Measurements from ENCODE around the gene ERC2.

The ERC2 gene

GRCh38 chr3:55551644-55552043, 916.6 kb downstream of the ERC2 start:
- no peak for DNase-seq (ENCODE audit: low spot score)

GRCh38 chr3:55549177-55549576, 919.1 kb downstream of the ERC2 start:
- DNase-seq (ENCODE audit: low spot score), result no peak

DNA sequence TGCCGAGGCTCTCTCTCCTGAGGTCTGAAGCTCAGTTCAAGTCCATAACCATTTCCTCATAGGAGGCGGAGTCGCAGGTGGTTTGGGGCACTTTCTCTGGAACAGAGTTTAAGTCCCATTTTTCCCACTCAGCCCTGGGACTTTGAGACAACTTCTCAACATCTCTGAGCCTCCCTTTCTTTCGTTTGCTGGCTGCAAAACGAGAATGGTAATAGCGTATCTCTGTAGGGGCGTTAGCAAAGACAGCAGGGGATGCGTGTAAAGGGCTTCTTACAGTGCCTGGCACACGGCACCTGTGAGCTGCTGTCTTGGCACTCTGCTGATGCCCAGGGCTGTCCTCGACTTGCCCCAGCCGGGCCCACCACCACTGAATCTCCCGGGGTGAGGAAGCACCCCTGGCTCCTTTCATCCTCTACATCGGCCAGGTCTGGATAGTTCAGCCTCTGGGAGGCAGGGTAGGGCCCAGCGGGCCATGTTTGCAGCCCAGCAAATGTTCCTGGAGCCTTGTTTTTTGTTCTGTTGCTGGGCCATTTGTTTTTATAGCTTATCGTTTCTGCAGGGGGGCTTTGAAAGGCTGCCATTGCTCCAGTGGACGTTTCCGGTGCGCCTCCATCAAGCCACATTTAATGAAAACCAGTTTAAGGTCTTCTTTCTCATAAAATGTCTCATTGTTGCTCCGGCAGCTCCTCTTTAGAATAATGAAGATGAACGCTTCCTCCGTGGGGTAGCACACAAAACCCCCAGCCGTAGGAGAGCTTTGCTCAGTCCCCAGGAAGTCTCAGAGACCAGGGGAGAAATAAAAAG, 921.2 kb downstream of the ERC2 start:
- DNase-seq (ENCODE audit: low spot score), result no peak

GRCh38 chr3:55545995-55546394, 922.3 kb downstream of the ERC2 start:
- DNase-seq (ENCODE audit: low spot score), result no peak

DNA sequence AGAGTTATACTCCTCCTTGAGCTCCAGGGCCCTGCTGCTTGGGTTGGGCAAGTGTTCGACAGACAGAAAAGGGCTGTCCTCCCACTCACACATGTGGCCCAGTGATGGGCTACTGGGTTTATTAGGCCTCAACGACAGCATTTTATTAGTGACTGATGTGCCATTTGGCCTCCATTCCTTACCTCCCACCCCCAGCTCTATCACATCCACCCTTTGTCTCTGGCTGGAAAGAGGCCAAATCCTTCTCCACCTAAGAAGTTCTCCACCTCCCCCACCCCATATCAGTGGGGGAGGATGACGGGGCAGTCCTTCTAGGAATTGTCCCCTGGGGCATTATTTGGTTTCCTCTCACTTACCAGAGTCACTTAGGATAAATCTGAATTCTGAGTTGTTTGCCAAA, 924.0 kb downstream of the ERC2 start:
- DNase-seq (ENCODE audit: low spot score), result no peak

DNA sequence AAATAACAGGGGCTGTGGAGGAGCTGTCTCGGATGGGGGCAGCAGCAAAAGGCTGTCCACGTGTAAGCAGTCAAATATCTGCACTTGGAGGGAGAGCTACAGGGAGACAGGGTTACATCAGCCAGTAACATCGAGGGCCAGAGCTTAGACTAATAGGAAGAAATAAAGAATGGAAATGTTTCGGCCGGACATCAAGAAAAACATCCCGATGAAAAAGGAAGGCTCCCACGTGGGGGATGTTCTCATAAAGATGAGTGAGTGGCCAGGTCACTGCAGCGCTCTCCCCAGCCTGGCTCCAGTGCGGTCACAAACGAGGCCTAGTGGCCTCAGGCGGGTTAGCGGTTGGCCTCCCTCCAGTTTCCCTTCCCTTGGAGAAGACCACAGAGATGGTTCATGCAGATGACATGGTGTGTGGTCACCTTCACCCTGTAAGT, 925.1 kb downstream of the ERC2 start:
- no peak for DNase-seq (ENCODE audit: low spot score)

- DNase-seq (ENCODE audit: low spot score), result no peak
Observed at GRCh38 chr3:55541456-55541855, 926.8 kb downstream of the ERC2 start.

DNA sequence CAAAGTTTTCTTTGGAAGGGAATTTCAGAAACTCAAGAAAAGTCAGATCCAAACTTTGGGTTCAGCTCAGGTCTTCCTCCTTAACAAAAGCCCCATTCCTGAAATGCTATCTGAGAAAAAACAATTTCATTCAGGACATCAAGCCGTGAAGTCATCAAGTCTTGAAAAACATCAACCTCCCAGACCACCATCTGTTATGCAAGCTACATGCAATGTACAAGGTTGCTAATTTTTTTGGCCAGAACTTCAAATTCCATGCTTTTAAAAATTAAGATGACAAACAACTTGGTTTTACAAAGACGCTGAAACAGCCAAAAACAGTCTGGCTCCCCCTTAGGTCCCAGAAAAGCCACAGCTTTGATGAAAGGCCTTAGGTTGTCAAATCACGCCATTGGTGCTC, 927.3 kb downstream of the ERC2 start:
- DNase-seq (ENCODE audit: low spot score), result no peak

DNA sequence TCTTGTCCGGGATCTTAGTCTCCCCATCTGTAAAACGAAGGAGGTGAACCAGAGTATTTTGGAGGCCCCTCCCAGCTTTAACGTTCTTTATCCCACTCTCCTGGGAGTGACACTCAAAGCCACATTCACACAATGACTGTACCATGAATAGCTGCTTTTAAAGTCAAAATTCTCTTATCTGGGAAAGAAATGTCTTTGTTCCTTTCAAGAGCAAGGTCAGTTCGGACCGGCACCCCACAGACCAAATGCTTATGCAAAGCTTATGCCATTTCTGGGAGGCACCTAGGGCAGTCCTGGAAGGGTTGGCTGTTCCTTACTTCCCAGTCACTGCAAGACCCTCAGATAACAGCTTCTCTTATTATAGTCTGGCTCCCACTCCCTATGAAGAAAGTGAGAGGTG, 927.7 kb downstream of the ERC2 start:
- DNase-seq (ENCODE audit: low spot score), result no peak

- no peak for DNase-seq (ENCODE audit: low spot score)
Observed at GRCh38 chr3:55538158-55538557, 930.1 kb downstream of the ERC2 start.

DNA sequence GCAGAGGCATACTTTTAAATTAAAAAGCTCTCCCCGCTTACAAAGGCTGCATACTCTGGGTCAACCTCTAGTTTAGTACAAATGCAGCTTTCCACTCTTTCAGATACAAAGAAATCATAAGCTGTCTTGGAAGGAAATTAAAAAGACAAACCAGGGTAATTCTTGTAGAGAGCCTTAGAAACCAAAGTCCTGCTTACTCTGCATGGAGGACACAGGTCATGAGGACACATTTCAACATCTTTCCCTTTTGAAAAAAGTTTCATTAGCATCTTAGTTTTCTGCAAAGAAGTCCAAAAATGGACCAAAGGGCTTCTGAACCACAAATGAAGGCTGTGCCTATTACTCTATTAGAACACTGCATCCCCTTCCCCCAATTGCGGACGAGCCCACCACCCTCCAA, 930.7 kb downstream of the ERC2 start:
- no peak for DNase-seq (ENCODE audit: low spot score)

- no peak for DNase-seq (ENCODE audit: low spot score)
Observed at GRCh38 chr3:55537129-55537528, 931.1 kb downstream of the ERC2 start.

DNA sequence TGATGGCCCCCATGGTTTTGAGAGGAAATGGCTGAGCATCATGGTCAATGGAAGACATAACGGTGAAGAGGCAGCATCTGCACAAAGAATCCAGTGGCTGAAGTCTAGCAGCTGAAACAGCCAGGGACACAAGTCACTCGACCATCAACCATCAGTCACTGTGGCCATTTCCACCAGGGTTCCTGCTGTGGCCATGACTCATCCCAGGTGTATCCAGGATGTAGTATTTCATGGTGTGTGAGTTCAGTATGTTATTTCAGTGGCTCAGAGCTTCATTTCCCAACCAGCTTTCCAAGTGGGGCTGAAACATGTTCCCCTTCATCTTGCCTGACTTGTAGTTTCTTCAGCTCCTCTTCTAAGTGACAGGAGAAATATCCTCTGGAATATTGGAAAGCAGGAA, 933.4 kb downstream of the ERC2 start:
- DNase-seq (ENCODE audit: low spot score), result no peak

DNA sequence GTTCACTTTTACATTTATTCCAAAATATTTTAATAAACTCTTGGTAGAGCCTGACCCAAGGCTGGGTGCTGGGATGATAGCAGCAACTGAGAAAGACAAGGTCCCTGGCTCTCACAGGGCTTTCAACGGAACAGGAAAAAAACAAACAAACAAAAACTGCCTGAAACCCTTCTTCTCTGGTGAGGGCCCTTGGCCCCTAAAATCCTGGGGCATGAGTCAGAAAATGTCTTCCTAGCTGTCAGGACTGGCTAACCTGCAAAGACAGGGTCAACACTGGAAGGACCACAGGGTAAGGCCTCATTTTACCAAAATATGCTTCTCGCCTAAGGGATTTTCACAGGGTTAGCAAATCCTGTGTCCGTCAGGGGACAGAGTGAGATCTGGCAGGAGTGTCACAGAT, 935.5 kb downstream of the ERC2 start:
- no peak for DNase-seq (ENCODE audit: low spot score)

DNA sequence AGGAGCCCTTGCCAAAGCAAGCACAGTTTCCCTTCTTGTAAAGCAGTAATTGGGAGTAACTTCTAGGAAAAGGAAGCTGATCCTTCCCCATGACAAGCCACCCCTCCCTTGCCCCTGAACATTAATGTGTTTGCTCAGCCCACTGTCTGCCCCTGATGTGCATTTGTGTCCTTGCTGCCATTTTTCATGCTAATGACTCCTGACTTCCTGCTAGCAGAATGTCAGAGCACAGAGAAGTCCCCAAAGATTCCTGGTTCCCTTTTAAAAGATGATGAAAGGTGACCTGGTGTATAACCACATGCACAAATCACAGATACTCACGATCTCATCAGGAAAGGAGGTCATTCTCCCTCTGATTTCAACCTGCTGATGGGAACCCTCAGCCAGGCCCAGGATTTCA, 936.9 kb downstream of the ERC2 start:
- DNase-seq (ENCODE audit: low spot score), result no peak

DNA sequence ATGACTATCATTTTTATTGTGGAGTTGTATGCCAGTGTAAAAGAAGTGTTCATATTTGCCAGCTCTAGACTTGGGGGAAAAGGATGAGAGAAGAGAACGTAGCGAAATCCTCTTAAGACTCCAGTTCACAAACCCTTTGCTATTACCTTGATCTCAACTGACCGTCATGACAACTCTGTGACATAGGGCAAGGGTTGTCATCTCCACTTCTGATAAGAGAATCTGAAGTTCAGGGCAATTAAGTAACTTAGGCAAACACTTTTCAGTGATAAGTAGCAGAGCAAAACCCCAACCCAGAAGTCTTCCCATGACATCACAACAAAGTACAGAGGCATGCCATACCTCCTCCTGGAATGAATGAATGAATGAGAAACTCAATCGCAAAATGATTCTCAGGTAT, 940.9 kb downstream of the ERC2 start:
- no peak for DNase-seq (ENCODE audit: low spot score)

DNA sequence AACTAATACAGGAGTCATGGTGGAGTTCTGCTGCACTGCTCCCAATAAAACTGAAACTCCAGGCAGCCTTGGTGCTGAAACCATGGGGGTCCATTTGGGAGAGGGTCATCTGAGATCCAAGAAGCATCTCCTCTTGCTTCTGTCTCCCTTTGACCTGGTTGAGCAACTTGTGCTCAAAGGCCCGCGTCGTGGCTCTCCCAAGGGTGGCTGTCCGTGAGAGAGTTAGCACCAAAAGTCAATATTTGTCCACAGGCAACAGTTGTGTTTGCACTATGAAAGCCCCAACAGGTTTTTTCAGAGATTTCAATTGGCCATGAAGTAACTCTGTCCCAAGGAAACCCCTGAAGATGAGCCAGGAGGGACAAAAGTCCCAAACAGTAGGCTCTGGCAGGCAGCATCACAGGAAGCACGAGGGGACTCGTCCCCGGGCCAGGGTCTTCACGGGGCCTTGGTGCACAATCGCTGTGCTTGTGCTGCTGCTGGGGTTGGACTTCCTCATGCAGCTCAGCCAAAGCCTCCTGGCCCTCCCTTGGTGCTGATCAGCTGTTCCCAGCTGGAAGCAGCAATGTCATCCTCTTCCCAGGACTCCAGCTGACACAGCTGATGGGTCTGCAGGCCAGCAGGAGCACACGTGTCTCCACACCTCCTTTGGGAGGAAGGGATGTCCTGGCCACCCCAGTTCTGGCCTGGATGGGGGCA, 941.8 kb downstream of the ERC2 start:
- no peak for DNase-seq (ENCODE audit: low spot score)

GRCh38 chr3:55525436-55525835, 942.8 kb downstream of the ERC2 start:
- no peak for DNase-seq (ENCODE audit: low spot score)

- DNase-seq (ENCODE audit: low spot score), result no peak
Observed at GRCh38 chr3:55524565-55525244, 943.6 kb downstream of the ERC2 start.

- no peak for DNase-seq (ENCODE audit: low spot score)
Observed at GRCh38 chr3:55523471-55523870, 944.8 kb downstream of the ERC2 start.

- no peak for DNase-seq (ENCODE audit: low spot score)
Observed at GRCh38 chr3:55521738-55522421, 946.4 kb downstream of the ERC2 start.

- DNase-seq (ENCODE audit: low spot score), result no peak
Observed at GRCh38 chr3:55521064-55521737, 947.1 kb downstream of the ERC2 start.

All from hematopoietic multipotent progenitor cell treated with erythropoietin and hydrocortisone succinate and interleukin-3 and kit ligand, for 17 days (in vitro differentiated cells).